SU-DHL-6 (cell line): ENCODE data around the gene TLDC2.
"Not testable (repeated sequence)": the region's sequence is repeated elsewhere in the genome, so short reads cannot be mapped to it uniquely, and the experiment has no call there.

ENCODE experiments used
- H2AFZ ChIP-seq: fragments of 200-600 bp; sonication (generic); 2 replicates; pipeline ENCODE4 v1.6.1; 2014; ENCODE audit warnings: low read depth, mild to moderate bottlenecking, moderate library complexity, mixed read lengths, antibody characterized with exemption, low read length; ENCODE audit not compliant: severe bottlenecking
- H3F3A ChIP-seq: fragments of 200-600 bp; shearing (Covaris generic); 2 replicates; pipeline ENCODE4 v1.6.0; 2016; ENCODE audit warnings: antibody characterized with exemption, mild to moderate bottlenecking; ENCODE audit not compliant: insufficient read depth
- H3K27ac ChIP-seq: fragments of 200-600 bp; sonication (generic); 2 replicates; pipeline ENCODE4 v1.5.1; 2016; ENCODE audit warnings: low read depth, mild to moderate bottlenecking, low read length, moderate library complexity, mixed read lengths
- H3K27me3 ChIP-seq: fragments of 200-600 bp; sonication (generic), shearing (Covaris generic); 2 replicates; pipeline ENCODE4 v1.6.0; 2014; ENCODE audit warnings: mild to moderate bottlenecking, low read length
- H3K36me3 ChIP-seq: fragments of 200-600 bp; sonication (generic); 2 replicates; pipeline ENCODE4 v1.6.1; 2014; ENCODE audit warnings: mild to moderate bottlenecking, low read length, mixed read lengths
- H3K4me2 ChIP-seq: fragments of 300-600, 200-600 bp; shearing (Covaris generic), sonication (generic); 2 replicates; pipeline ENCODE4 v1.6.0; 2014; ENCODE audit warnings: low read length, low read depth, mild to moderate bottlenecking; ENCODE audit not compliant: poor library complexity, severe bottlenecking
- H3K4me3 ChIP-seq: fragments of 200-600 bp; sonication (generic); 2 replicates; pipeline ENCODE4 v1.5.1; 2014; ENCODE audit warnings: antibody characterized with exemption, low read length, mild to moderate bottlenecking, mixed read lengths; ENCODE audit not compliant: insufficient read depth, poor library complexity, severe bottlenecking
- H3K79me2 ChIP-seq: fragments of 200-600 bp; sonication (generic); 2 replicates; pipeline ENCODE4 v1.6.1; 2014; ENCODE audit warnings: mild to moderate bottlenecking, low read length, moderate library complexity; ENCODE audit not compliant: insufficient read depth
- H3K9ac ChIP-seq: fragments of 200-600 bp; sonication (generic); 2 replicates; pipeline ENCODE4 v1.7.0; 2014; ENCODE audit warnings: mild to moderate bottlenecking, low read length
- H3K9me2 ChIP-seq: fragments of 200-600 bp; sonication (generic); replicated peaks from 2 replicates; pipeline ENCODE4 v1.6.1; 2014; ENCODE audit warnings: low read length; ENCODE audit not compliant: insufficient read depth
- H3K9me3 ChIP-seq: fragments of 200-600 bp; sonication (generic); 2 replicates; pipeline ENCODE4 v1.6.1; 2014; ENCODE audit warnings: low read length, mixed read lengths; ENCODE audit not compliant: insufficient read depth
- H4K20me1 ChIP-seq: fragments of 200-600 bp; sonication (generic); 2 replicates; pipeline ENCODE4 v1.6.1; 2014; ENCODE audit warnings: low read depth, mild to moderate bottlenecking, antibody characterized with exemption, low read length, moderate library complexity, mixed read lengths
- CTCF ChIP-seq: fragments of 200-600 bp; sonication (generic); IDR thresholded peaks from one replicate; pipeline ENCODE4 v1.5.1; 2017; ENCODE audit warnings: antibody characterized with exemption, mild to moderate bottlenecking, low read length, moderate library complexity; ENCODE audit not compliant: insufficient read depth, poor library complexity, severe bottlenecking
- EZH2phosphoT487 ChIP-seq: fragments of 200-600 bp; sonication (generic), shearing (Covaris generic); conservative IDR thresholded peaks from 2 replicates; pipeline ENCODE4 v1.6.1; 2018; ENCODE audit warnings: mild to moderate bottlenecking, antibody characterized with exemption, low read length, moderate library complexity, mixed read lengths

Gene TLDC2

GRCh38 chr20:36893801-36894200, 17.9 kb downstream of the TLDC2 start:
- no peak overlapping the region for H3K9ac ChIP-seq
- H3K36me3 ChIP-seq: no peaks in the 10 kb centered on the region
- H3K27ac ChIP-seq: no peak overlapping the region
- H3K4me3 ChIP-seq: no peak overlapping the region
- no peaks in the 10 kb centered on the region for H3K27me3 ChIP-seq
- H3K79me2 ChIP-seq: no peaks in the 10 kb centered on the region
- no peaks in the 10 kb centered on the region for H3F3A ChIP-seq
- H2AFZ ChIP-seq: no peak overlapping the region
- no peaks in the 10 kb centered on the region for H3K9me2 ChIP-seq
- no peaks in the 10 kb centered on the region for H4K20me1 ChIP-seq
- TF ChIP-seq CTCF (no peak), EZH2phosphoT487 (no peak)
- no peak overlapping the region for H3K4me2 ChIP-seq
- H3K9me3 ChIP-seq: no peaks in the 10 kb centered on the region

DNA sequence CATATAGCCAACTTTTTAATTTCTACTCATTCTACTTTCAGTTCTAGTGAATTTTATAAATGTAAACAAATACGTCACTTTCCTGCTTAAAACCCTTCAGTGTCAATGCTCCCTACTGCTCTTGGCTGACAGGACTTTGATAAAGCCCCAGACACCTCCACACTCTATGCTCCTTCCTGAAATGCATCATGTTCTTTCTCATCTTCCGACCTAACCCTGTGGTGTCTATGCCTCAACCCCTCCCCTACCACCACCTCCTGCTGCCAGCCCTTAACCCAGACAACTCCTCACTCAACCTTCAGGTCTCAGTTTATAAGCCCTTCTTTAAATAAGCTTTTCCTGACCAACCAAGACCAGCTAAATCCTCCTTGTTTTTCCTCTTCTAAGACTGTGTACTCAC, 19.1 kb downstream of the TLDC2 start:
- Histone ChIP-seq H3K27me3 (no peaks in the 10 kb centered on the region), H4K20me1 (no peaks in the 10 kb centered on the region), H3K79me2 (no peaks in the 10 kb centered on the region), H3K27ac (no peak overlapping the region), H3K4me2 (no peak overlapping the region), H3K4me3 (no peak overlapping the region), H3K36me3 (no peaks in the 10 kb centered on the region), H3F3A (no peaks in the 10 kb centered on the region), H2AFZ (no peak overlapping the region), H3K9me3 (no peaks in the 10 kb centered on the region), H3K9me2 (no peaks in the 10 kb centered on the region), H3K9ac (no peak overlapping the region)
- TF ChIP-seq CTCF: no peak
- TF ChIP-seq EZH2phosphoT487: no peak

GRCh38 chr20:36904690-36905089, 28.8 kb downstream of the TLDC2 start:
- Histone ChIP-seq H3K9me3 (no peaks in the 10 kb centered on the region), H3F3A (no peaks in the 10 kb centered on the region), H3K4me2 (no peak overlapping the region), H3K36me3 (no peaks in the 10 kb centered on the region), H3K9me2 (no peaks in the 10 kb centered on the region), H3K4me3 (no peak overlapping the region), H4K20me1 (no peaks in the 10 kb centered on the region), H3K79me2 (no peaks in the 10 kb centered on the region), H3K9ac (no peak overlapping the region), H2AFZ (no peak overlapping the region), H3K27ac (no peak overlapping the region), H3K27me3 (no peaks in the 10 kb centered on the region)
- TF ChIP-seq CTCF (no peak), EZH2phosphoT487 (no peak)

DNA sequence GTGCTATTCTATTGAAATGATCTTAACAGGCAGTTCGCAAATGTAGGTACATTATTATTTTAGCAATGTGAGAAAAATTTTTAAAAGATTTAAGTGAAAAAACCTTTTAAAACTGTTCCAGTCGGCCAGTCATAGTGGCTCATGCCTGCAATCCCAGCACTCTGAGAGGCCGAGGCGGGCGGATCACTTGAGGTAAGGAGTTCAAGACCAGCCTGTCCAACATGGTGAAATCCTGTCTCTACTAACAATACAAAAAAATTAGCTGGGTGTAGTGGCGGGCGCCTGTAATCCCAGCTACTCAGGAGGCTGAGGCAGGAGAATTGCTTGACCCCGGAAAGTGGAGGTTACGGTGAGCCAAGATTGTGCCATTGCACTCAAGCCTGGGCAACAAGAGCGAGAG, 29.6 kb downstream of the TLDC2 start:
- H2AFZ ChIP-seq, H3K4me2 ChIP-seq, H3K4me3 ChIP-seq, H3K9me2 ChIP-seq, H4K20me1 ChIP-seq, H3K36me3 ChIP-seq, H3K9me3 ChIP-seq, H3K9ac ChIP-seq, H3F3A ChIP-seq, H3K27me3 ChIP-seq, H3K79me2 ChIP-seq, H3K27ac ChIP-seq: not testable (repeated sequence)

DNA sequence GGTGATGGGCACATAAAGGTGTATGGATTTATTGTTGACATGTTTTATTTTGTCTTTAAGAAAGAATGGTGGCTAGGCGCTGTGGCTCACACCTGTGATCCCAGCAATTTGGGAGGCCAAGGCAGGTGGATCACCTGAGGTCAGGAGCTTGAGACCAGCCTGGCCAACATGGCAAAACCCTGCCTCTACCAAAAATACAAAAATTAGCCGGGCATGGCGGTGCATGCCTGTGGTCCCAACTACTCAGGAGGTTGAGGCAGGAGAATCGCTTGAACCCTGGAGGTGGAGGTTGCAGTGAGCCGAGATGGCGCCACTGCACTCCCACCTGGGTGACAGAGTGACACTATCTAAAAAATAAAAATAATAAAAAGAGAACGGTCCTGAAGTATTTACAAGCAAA, 30.1 kb downstream of the TLDC2 start:
- not testable (repeated sequence) for H3K4me3 ChIP-seq

More for the DNA sequence above, 30.1 kb downstream of the TLDC2 start:
- H3K4me2 ChIP-seq, H3K9me2 ChIP-seq, H3K36me3 ChIP-seq, H3K27me3 ChIP-seq, H4K20me1 ChIP-seq, H3K79me2 ChIP-seq, H3K9ac ChIP-seq, H3F3A ChIP-seq, H3K9me3 ChIP-seq, H3K27ac ChIP-seq, H2AFZ ChIP-seq: not testable (repeated sequence)
